ENCODE data around the gene SCYGR7.

DNA sequence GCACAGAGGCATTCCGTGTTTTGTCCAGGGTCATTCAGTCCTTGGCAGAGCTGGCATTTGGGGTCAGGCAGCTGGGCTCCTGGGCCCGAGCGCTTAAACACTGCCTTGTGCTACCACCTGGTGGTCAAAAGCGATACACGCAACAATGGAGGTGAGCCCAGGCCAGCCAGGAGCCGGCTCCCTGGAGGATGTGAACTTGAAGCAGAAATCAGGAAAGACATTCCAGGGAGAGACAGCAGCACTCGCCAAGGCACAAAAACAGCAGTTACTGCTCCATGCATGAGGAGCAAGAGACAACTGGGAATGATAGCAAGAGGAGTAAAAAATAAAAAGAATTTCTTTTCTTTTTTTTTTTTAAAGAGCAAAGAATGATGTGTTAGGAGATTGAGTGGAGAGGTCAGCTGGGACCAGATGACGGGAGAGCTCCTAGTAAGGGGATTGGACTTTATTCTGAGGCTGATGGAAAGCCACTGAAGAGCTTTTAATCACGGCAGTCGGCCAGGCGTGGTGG is 38.3 kb downstream of the SCYGR7 start:
- TF ChIP-seq ATF7 (IDR thresholded peaks at IDR 0.05; ENCODE audit: low read depth) = no peak
- no peak for TF ChIP-seq MEF2A (IDR thresholded peaks at IDR 0.05; ENCODE audit: insufficient read depth, low read depth, low read length)
- TF ChIP-seq, protein P1, sequence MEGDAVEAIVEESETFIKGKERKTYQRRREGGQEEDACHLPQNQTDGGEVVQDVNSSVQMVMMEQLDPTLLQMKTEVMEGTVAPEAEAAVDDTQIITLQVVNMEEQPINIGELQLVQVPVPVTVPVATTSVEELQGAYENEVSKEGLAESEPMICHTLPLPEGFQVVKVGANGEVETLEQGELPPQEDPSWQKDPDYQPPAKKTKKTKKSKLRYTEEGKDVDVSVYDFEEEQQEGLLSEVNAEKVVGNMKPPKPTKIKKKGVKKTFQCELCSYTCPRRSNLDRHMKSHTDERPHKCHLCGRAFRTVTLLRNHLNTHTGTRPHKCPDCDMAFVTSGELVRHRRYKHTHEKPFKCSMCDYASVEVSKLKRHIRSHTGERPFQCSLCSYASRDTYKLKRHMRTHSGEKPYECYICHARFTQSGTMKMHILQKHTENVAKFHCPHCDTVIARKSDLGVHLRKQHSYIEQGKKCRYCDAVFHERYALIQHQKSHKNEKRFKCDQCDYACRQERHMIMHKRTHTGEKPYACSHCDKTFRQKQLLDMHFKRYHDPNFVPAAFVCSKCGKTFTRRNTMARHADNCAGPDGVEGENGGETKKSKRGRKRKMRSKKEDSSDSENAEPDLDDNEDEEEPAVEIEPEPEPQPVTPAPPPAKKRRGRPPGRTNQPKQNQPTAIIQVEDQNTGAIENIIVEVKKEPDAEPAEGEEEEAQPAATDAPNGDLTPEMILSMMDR (IDR thresholded peaks at IDR 0.05 in 2 of 3, conservative IDR thresholded peaks at IDR 0.05 in 1 of 3; ENCODE audit: control insufficient read depth in 2 of 3, extremely low read depth in 1 of 3, insufficient read depth in 1 of 3, low read depth in 3 of 3, low read length in 3 of 3) = peak; percentile 84 to 91 (median 84)
- no peak for TF ChIP-seq SIN3A (IDR thresholded peaks at IDR 0.05; ENCODE audit: low read depth, low read length)
- no peak; the same call in 1 of the 2 replicates for TF ChIP-seq FOXM1 (IDR thresholded peaks at IDR 0.05; ENCODE audit: low read depth, low read length)
- TF ChIP-seq EZH2 (IDR thresholded peaks at IDR 0.05; ENCODE audit: borderline replicate concordance, control insufficient read depth, low read depth, low read length) = no peak
- no peak for TF ChIP-seq BACH1 (IDR thresholded peaks at IDR 0.05; ENCODE audit: borderline replicate concordance)
- TF ChIP-seq KAT2A (conservative IDR thresholded peaks at IDR 0.05; ENCODE audit: control insufficient read depth, low read depth, low read length) = no peak
- peak; percentile 93 for TF ChIP-seq RAD21 (IDR thresholded peaks at IDR 0.05; ENCODE audit: insufficient read depth, low read depth, low read length)

Measured in GM12878 (cell line).